SK-N-SH (cell line): Measurements from ENCODE around the gene PHLPP2.

Experiments used
- EZH2phosphoT487 ChIP-seq: fragments of 200-600 bp; sonication (generic); IDR thresholded peaks from 2 replicates; pipeline ENCODE4 v1.6.1; 2017; ENCODE audit warnings: low read depth, mixed run types, mild to moderate bottlenecking, antibody characterized with exemption, moderate library complexity, borderline replicate concordance
- FOXJ3 ChIP-seq: sonication (generic); formaldehyde crosslinking; IDR thresholded peaks from 2 replicates; pipeline ENCODE4 v1.5.1; 2020; ENCODE audit warnings: mild to moderate bottlenecking, missing genetic modification reagents
- POLR2AphosphoS5 ChIP-seq: IDR thresholded peaks from 2 replicates; pipeline ENCODE4 v1.6.1; 2012; ENCODE audit warnings: low read depth, low read length
- TAF1 ChIP-seq: IDR thresholded peaks from 2 replicates; pipeline ENCODE4 v1.6.1; 2012; ENCODE audit warnings: low read depth, mild to moderate bottlenecking, low read length, moderate library complexity, borderline replicate concordance

DNA sequence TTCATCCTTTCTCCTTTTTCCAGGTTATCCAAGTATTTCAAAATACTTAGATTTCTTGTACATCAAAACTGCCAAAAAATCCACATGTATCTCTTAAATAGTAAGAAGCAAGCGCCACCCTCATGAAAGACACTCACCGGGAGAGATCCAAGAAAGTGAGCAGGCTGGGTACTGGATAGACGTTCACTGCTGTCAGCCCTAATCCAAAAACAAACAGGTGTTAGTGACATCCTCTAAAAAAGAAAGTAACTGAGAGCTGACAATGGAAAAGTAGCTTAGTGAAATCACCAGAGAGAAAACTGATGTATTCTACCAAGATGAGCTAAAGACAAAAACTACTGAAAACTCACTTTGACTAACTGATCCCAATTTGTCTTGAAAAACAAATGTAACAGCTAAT is 52.4 kb downstream of the PHLPP2 start:
- no peak for TF ChIP-seq FOXJ3
- no peak for TF ChIP-seq POLR2AphosphoS5
- no peak for TF ChIP-seq TAF1
- no peak for TF ChIP-seq EZH2phosphoT487
